Smooth muscle cell of the coronary artery (primary cell): ENCODE results near the gene LCP1. TPM values are rescaled to one million over a fixed set of nuclear protein-coding genes. Genes with fewer than 3 reads are reported as not detected.

ENCODE experiments used
- total RNA-seq: library from RNA; depleted of rRNA; stranded (reverse); fragments of >200 nt; gene quantifications from 2 replicates; pipeline ENCODE4 v1.2.3, GENCODE V29; 2014; ENCODE audit warnings: low replicate concordance

The LCP1 gene, protein sequence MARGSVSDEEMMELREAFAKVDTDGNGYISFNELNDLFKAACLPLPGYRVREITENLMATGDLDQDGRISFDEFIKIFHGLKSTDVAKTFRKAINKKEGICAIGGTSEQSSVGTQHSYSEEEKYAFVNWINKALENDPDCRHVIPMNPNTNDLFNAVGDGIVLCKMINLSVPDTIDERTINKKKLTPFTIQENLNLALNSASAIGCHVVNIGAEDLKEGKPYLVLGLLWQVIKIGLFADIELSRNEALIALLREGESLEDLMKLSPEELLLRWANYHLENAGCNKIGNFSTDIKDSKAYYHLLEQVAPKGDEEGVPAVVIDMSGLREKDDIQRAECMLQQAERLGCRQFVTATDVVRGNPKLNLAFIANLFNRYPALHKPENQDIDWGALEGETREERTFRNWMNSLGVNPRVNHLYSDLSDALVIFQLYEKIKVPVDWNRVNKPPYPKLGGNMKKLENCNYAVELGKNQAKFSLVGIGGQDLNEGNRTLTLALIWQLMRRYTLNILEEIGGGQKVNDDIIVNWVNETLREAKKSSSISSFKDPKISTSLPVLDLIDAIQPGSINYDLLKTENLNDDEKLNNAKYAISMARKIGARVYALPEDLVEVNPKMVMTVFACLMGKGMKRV
- total RNA-seq: 1.2 TPM in 1 of 2 replicates, not detected in the other

GRCh38 chr13:46181840-46182490 lies at the start of gene LCP1:
Gene LCP1, minus strand, starts transcription at chr13:46182177. Its CDS starts 22,515 bp downstream, at chr13:46159662.

GRCh38 chr13:46211483-46212351 lies 29.7 kb upstream of the LCP1 start, which contains the start of gene LRRC63:
Gene LRRC63, plus strand, starts transcription at chr13:46211928. Its CDS starts 1,107 bp downstream, at chr13:46213035.

GRCh38 chr13:46104868-46105267 lies 77.1 kb downstream of the LCP1 start, which contains the start of gene CPB2:
Gene CPB2, minus strand, starts transcription at chr13:46105033. Its CDS starts 24 bp downstream, at chr13:46105009.

Other genes starting within 250 kb of the LCP1 start
- gene ZC3H13, start 129.4 kb downstream of the LCP1 start, total RNA-seq: 10.2 and 11.3 TPM in 2 replicates
- not detected in 2 replicates for gene CPB2, start 77.1 kb downstream of the LCP1 start, total RNA-seq
- gene LRRC63, start 29.8 kb upstream of the LCP1 start, total RNA-seq: under 0.01 TPM in 1 of 2 replicates, not detected in the other
- gene RUBCNL, start 205.1 kb upstream of the LCP1 start, total RNA-seq: 0.08 and 18.5 TPM in 2 replicates